ELR (cell line): ENCODE results near the gene TNFRSF1A.

Experiments
- DNase-seq: peaks from one replicate; pipeline ENCODE4 v3.0.0-alpha.2; 2015; ENCODE audit warnings: low read depth

The TNFRSF1A gene

GRCh38 chr12:6374028-6374785 lies 32.3 kb upstream of the TNFRSF1A start:
- DNase-seq: no peak

DNA sequence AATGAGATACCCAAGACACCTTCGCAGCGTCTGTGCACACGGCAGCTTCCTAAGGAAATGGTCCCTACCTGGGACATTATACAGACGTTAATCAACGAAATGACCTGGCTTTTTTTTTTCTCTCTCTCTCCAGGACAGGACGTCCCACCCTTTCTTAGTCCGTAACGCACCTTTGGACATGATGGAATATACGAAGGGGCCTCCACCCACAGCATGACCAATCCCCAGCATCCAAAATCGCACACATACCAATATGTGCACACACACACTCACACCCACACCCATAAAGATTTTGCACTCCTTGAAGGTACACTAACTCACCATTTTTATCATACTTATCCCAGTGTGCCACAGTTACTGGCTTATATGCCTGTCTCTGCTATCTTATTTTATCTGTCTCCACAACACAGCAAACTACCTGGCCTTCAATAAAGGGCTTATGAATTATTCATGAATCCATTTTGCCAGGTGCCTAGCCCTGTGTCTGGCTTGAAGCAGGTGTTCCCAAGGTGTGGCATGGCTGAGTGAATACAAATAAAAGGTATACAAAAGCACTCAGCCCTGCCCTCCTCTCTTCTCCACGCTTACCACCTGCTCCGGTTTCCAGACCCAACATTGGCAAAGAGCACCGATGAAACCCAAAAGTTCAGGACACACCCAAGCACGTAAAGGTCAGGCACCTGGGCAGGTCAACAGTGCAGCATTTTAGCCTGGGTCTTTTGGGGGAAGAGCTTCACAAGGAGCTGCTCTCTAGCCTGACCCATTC lies 31.3 kb upstream of the TNFRSF1A start:
- no peak for DNase-seq

DNA sequence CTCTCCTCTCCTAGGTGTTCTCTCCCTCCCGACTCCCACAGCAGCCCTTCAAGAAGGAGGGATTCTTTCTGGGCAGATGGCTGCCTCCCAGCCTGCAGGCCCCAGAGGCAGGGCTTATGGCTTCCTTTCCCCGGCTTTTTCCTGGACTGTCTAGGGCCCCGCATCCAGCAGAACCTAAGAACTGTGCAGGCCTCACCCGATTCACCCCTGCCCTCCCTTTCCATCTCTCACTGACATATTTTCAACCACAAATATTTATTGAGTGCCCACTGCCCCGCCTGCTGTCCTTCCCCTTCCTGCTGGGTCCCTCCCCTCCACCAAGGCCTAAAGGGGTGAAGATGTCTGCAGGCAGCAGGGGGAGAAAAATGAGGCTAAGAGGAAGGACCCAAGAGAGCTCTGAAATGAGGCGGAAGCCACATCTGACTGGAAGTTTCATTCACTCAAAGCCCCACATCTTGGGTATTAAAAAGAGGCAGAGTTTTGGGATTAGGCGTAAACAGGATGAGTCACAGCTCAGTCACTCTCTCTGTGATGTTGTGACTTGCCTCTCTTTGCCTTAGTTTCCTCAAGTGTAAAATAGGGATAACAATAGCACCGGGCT lies 30.6 kb upstream of the TNFRSF1A start:
- peak; percentile 89 for DNase-seq

GRCh38 chr12:6370994-6371754 lies 29.3 kb upstream of the TNFRSF1A start:
- DNase-seq: peak; percentile 92

DNA sequence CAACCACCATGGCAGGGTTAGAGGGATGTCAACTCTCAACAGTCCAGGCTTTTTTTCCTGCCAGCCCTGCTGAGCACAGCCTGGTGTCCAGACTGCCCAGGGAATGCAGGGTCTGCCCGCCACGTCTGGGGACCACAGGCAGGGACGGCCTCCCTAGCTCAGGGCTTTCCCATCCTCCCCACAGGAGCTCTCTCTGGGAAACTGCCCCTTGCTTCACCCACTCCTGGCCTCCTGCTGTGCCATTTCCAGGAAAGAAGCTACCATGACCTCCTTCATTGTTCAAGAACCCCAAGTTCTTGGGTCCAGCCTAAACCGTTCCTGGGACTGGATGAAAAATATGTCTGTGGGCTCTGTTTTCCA lies 28.7 kb upstream of the TNFRSF1A start:
- no peak for DNase-seq

DNA sequence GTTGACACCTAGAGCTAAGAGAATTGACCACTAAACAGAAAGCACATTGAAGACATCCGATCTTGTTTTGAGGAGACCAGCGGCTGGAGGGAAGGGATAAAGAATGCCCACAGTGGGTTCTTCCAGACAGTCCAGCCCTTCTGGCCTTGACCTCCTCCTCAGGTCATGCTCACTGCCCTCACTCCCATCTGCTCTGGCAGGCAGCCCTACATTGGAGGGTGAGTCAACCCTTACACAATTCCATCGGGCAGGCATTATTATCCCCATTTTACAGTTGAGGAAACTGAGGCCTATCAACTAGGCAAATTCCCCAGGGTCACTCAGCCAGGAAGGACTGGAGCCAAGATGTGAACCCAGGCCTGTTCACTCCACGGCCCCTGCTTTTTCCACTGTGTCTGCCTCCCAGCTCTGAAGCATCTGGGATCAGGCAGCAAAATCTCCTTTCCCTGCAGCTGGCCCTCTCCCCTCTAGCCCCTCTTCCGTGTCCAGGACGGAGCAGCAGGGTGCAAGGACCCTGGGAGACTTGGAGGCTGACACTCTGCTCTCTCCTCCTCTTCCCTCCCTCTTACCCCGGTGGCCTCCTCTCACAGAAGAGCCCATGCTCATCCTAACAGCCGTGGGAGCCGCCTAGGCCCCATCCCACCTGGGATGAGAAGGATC lies 28.2 kb upstream of the TNFRSF1A start:
- peak; percentile 20 for DNase-seq

GRCh38 chr12:6368906-6369525 lies 27.1 kb upstream of the TNFRSF1A start:
- DNase-seq: no peak

GRCh38 chr12:6367969-6368892 lies 26.4 kb upstream of the TNFRSF1A start:
- DNase-seq: no peak

- peak; percentile 66 for DNase-seq
These were observed 25.4 kb upstream of the TNFRSF1A start for GRCh38 chr12:6367065-6367968.

GRCh38 chr12:6364044-6364374 lies 22.1 kb upstream of the TNFRSF1A start:
- no peak for DNase-seq

DNA sequence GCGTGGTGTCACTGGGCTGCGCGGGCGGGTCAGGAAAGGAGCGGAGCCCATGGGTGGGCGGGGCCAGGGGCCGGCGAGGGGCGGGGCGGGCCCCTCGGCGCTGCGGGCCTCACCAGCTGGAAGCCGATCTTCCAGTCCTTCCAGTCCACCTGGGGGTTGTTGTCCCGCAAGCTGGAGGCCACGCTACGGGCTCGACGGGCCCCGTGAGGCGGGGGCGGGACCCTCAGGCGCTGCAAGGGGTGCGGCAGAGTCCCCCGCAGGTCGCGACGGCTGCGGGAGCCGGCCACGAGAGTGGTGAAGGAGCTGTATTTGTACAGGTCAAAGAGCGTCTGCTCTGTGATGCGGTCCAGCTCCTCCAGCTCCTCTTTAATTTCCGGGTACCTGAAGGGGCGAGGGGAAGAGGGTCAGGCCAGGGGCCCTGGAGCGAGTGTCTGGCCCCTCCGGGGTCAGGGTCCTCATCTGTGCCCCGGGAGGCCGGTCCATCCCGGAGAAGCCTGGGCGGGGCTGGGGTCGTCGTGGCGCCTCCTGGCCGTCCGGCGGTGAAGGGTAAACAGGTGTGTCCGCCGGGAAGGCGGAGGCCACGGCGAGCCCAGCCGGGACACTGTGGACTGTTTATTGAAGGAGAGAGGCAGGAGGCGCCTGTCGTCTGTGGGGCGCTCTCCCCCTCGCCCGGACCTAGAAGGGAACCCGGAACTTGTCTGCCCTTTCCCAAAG lies 21.6 kb upstream of the TNFRSF1A start:
- peak; percentile 78 for DNase-seq

GRCh38 chr12:6363010-6363329 lies 21.1 kb upstream of the TNFRSF1A start:
- DNase-seq: no peak

DNA sequence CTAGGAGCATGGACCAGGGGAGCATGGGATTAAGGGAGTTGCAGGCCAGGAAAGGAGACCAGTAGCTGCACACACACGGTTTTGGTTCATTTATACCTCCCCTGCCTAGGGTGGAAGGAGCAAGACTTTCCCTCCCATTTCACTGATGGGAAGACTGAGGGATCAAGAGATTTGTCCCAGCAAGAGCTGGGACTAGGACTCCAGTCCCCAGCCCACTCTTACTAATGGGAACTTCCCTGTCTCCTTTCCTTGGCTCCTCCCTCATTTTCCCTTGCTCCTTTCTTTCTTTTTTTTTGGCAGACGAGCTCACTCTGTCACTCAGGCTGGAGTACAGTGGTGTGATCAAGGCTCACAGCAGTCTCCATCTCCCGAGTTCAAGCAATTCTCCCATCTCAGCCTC lies 20.5 kb upstream of the TNFRSF1A start:
- no peak for DNase-seq

- DNase-seq: peak; percentile 37
These were observed 20.0 kb upstream of the TNFRSF1A start for GRCh38 chr12:6361834-6362233.

- DNase-seq: no peak
These were observed 19.0 kb upstream of the TNFRSF1A start for GRCh38 chr12:6360578-6361490.

GRCh38 chr12:6360080-6360571 lies 18.2 kb upstream of the TNFRSF1A start:
- no peak for DNase-seq

DNA sequence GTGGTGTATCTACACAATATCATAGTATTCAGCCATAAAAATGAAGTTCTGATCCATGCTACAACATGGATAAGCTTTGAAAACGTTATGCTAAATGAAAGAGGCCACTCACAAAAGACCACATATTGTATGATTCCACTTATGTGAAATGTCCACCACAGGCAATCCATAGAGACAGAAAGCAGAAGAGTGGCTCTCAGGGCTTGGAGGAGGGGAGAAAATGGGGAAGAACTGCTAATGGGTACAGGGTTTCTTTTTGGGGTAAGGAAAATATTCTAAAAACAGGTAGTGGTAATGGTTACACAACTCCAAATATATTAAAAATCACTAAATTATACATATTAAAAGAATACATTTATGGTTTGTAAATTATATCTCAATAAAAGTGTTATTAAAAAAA lies 17.0 kb upstream of the TNFRSF1A start:
- no peak for DNase-seq

DNA sequence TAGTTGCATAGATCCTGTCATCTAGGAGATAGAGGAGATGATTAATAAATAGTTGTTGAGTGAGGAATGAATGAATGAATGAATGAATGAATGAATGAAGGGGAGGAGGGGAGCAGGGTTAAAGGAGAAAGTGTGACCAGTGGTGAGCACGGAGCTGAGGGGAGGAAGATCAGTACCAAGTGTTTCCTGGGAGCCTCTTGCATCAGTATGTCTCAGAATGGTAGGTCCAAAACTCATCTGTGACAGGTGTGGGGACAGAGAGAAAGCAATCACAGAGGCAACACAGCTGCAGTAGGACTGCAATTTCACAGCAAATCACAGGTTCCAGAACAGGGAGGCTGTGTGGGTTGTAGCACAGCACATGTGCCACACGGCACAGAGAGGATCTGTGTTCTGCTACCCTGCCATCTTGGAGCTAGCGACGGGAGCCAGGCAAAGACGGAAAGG lies 14.5 kb upstream of the TNFRSF1A start:
- DNase-seq: no peak
